A673 (cell line): ENCODE results near the gene NFIB. TPM values are rescaled to one million over a fixed set of nuclear protein-coding genes. Genes with fewer than 3 reads are reported as not detected.

Source experiments
- BruUV-seq: library from RNA; stranded (reverse); fragments of 400-500 nt; replicated peaks from 2 replicates; lab custom pipeline; 2021; lab: Mats Ljungman, UMichigan
- CTCF ChIA-PET: fragments of 300-600 bp; sonication (Branson Sonifier 250); formaldehyde crosslinking; loops from one replicate; lab custom pipeline; 2022; ENCODE audit warnings: antibody characterized with exemption; lab: Charles Lee
- POLR2A ChIA-PET: fragments of 300-600 bp; sonication (Branson Sonifier 250); formaldehyde crosslinking; loops from one replicate; lab custom pipeline; 2022; ENCODE audit warnings: antibody characterized with exemption; ENCODE audit not compliant: low non-redundant PET; lab: Charles Lee
- DNase-seq: peaks from one replicate; pipeline ENCODE4 v3.0.0-alpha.2; 2015; ENCODE audit warnings: low spot score
- H3K27ac ChIP-seq: fragments of 200-600 bp; sonication (generic); 2 replicates; pipeline ENCODE4 v1.5.1; 2016; ENCODE audit warnings: mixed run types, low read depth, mild to moderate bottlenecking, mixed read lengths, antibody characterized with exemption, low read length; ENCODE audit not compliant: poor library complexity, severe bottlenecking
- H3K27me3 ChIP-seq: fragments of 200-600 bp; sonication (generic); replicated peaks from 2 replicates; pipeline ENCODE4 v1.6.1; 2017; ENCODE audit warnings: mixed run types, low read depth, mild to moderate bottlenecking, mixed read lengths, antibody characterized with exemption, low read length; ENCODE audit not compliant: insufficient read depth, poor library complexity
- H3K36me3 ChIP-seq: fragments of 200-600 bp; sonication (generic); 2 replicates; pipeline ENCODE4 v1.6.1; 2016; ENCODE audit warnings: mixed run types, mild to moderate bottlenecking, mixed read lengths, antibody characterized with exemption, low read length; ENCODE audit not compliant: insufficient read depth, poor library complexity, severe bottlenecking
- H3K4me1 ChIP-seq: fragments of 200-600 bp; sonication (generic); 2 replicates; pipeline ENCODE4 v1.6.1; 2017; ENCODE audit warnings: mixed run types, mild to moderate bottlenecking, mixed read lengths, antibody characterized with exemption, low read length; ENCODE audit not compliant: insufficient read depth, poor library complexity, severe bottlenecking
- H3K4me3 ChIP-seq: fragments of 200-600 bp; sonication (generic); 2 replicates; pipeline ENCODE4 v1.5.1; 2016; ENCODE audit warnings: low read depth, mixed run types, mild to moderate bottlenecking, mixed read lengths, low read length; ENCODE audit not compliant: poor library complexity, severe bottlenecking
- H3K9me3 ChIP-seq: fragments of 200-600 bp; sonication (generic); 2 replicates; pipeline ENCODE4 v1.6.1; 2016; ENCODE audit warnings: mixed run types, low read depth, mild to moderate bottlenecking, mixed read lengths, antibody characterized with exemption, low read length; ENCODE audit not compliant: poor library complexity, severe bottlenecking
- CTCF ChIP-seq: fragments of 300-800, 200-600 bp; sonication (generic); conservative IDR thresholded peaks from 2 replicates; pipeline ENCODE4 v1.5.1; 2017; ENCODE audit warnings: low read depth, mild to moderate bottlenecking, antibody characterized with exemption, low read length, moderate library complexity, mixed read lengths
- EZH2 ChIP-seq: fragments of 200-600 bp; sonication (generic); IDR thresholded peaks from 2 replicates; pipeline ENCODE4 v1.6.1; 2017; ENCODE audit warnings: borderline replicate concordance, low read depth, mild to moderate bottlenecking, mixed read lengths, antibody characterized with exemption, low read length; ENCODE audit not compliant: poor library complexity, severe bottlenecking
- intact Hi-C: fragments of 100-400 bp; cut with micrococcal nuclease; formaldehyde crosslinking; loops from one replicate; pipeline ENCODE4 v1.10.0; 2022; ENCODE audit not compliant: unreplicated experiment
- total RNA-seq: library from RNA; stranded (reverse); gene quantifications from 2 replicates; pipeline ENCODE4 v1.2.3, GENCODE V29; 2021

The NFIB gene
- total RNA-seq, 1 experiment from 2014 or later, result 41.2 TPM

- ChIA-PET POLR2A (no interaction called here), CTCF (no interaction called here)
- Histone ChIP-seq H3K36me3 (no peaks in the 10 kb centered on the region), H3K4me3 (no peak overlapping the region), H3K27me3 (no peaks in the 10 kb centered on the region), H3K27ac (no peak overlapping the region), H3K4me1 (no peaks in the 10 kb centered on the region), H3K9me3 (no peaks in the 10 kb centered on the region)
- intact Hi-C loops, result no loop called here
- TF ChIP-seq CTCF (no peak), EZH2 (no peak)
- no peak for DNase-seq
- no TSS peak for BruUV-seq
Observed at GRCh38 chr9:14066831-14067230, 247.1 kb downstream of the NFIB start.

- intact Hi-C loops, result no loop called here
- no peaks in the 10 kb centered on the region for H3K9me3 ChIP-seq
- no peak overlapping the region for H3K4me3 ChIP-seq
- ChIA-PET POLR2A (no interaction called here), CTCF (no interaction called here)
- H3K36me3 ChIP-seq, result no peaks in the 10 kb centered on the region
- DNase-seq, result no peak
- H3K27me3 ChIP-seq, result no peaks in the 10 kb centered on the region
- TF ChIP-seq CTCF, result no peak
- TF ChIP-seq EZH2, result no peak
- H3K4me1 ChIP-seq, result no peaks in the 10 kb centered on the region
- H3K27ac ChIP-seq, result no peak overlapping the region
- no TSS peak for BruUV-seq
Observed at GRCh38 chr9:14066032-14066431, 247.9 kb downstream of the NFIB start.

- TF ChIP-seq CTCF, result no peak
- no peak for TF ChIP-seq EZH2
- H3K36me3 ChIP-seq, result no peaks in the 10 kb centered on the region
- ChIA-PET CTCF (no interaction called here), POLR2A (no interaction called here)
- H3K27ac ChIP-seq, result no peak overlapping the region
- H3K27me3 ChIP-seq, result no peaks in the 10 kb centered on the region
- no peak overlapping the region for H3K4me3 ChIP-seq
- intact Hi-C loops, result no loop called here
- H3K9me3 ChIP-seq, result no peaks in the 10 kb centered on the region
- no peaks in the 10 kb centered on the region for H3K4me1 ChIP-seq
- DNase-seq, result no peak
- BruUV-seq, result no TSS peak
Observed at GRCh38 chr9:14064940-14065339, 249.0 kb downstream of the NFIB start.
